Activated CD4-positive, CD25-positive, alpha-beta regulatory T cell treated with anti-CD3 and anti-CD28 coated beads, Interleukin-2, amount 50 U/mL, for 16 hours (primary cell): Measurements from ENCODE around the gene JARID2.

Experiments
- DNase-seq: peaks from one replicate; pipeline ENCODE4 v3.0.0-alpha.2; 2020; ENCODE audit warnings: low read depth, low spot score

Gene JARID2

GRCh38 chr6:15518878-15519277 lies 273.0 kb downstream of the JARID2 start:
- DNase-seq = no peak

GRCh38 chr6:15519681-15520080 lies 273.8 kb downstream of the JARID2 start:
- no peak for DNase-seq

- no peak for DNase-seq
Measured at GRCh38 chr6:15520626-15521203, 274.8 kb downstream of the JARID2 start.

- no peak for DNase-seq
Measured at GRCh38 chr6:15521582-15521981, 275.7 kb downstream of the JARID2 start.

- no peak for DNase-seq
Measured at GRCh38 chr6:15522026-15522425, 276.2 kb downstream of the JARID2 start.

GRCh38 chr6:15522427-15522826 lies 276.6 kb downstream of the JARID2 start:
- no peak for DNase-seq

- DNase-seq = no peak
Measured at GRCh38 chr6:15522856-15523529, 277.1 kb downstream of the JARID2 start.

GRCh38 chr6:15523679-15524630 lies 278.1 kb downstream of the JARID2 start:
- no peak for DNase-seq

GRCh38 chr6:15524861-15525401 lies 279.1 kb downstream of the JARID2 start:
- no peak for DNase-seq

GRCh38 chr6:15526212-15526701 lies 280.4 kb downstream of the JARID2 start:
- no peak for DNase-seq

- no peak for DNase-seq
Measured at GRCh38 chr6:15527838-15528617, 282.2 kb downstream of the JARID2 start.

- DNase-seq = no peak
Measured at GRCh38 chr6:15528870-15529269, 283.0 kb downstream of the JARID2 start.

GRCh38 chr6:15530411-15530810 lies 284.5 kb downstream of the JARID2 start:
- no peak for DNase-seq

- no peak for DNase-seq
Measured at GRCh38 chr6:15531973-15532372, 286.1 kb downstream of the JARID2 start.

GRCh38 chr6:15533379-15534026 lies 287.6 kb downstream of the JARID2 start:
- DNase-seq = no peak

GRCh38 chr6:15534974-15535373 lies 289.1 kb downstream of the JARID2 start:
- DNase-seq = no peak

- no peak for DNase-seq
Measured at GRCh38 chr6:15535495-15536197, 289.8 kb downstream of the JARID2 start.

GRCh38 chr6:15536198-15536955 lies 290.5 kb downstream of the JARID2 start:
- no peak for DNase-seq

GRCh38 chr6:15538106-15538505 lies 292.2 kb downstream of the JARID2 start:
- no peak for DNase-seq
